Measurements from ENCODE around the gene SLC35G6. TPM values are rescaled to one million over a fixed set of nuclear protein-coding genes. Genes with fewer than 3 reads are reported as not detected.

Gene SLC35G6
- polyA plus RNA-seq, 3 donors = 0.10 TPM; not detected in 2

- no peak for DNase-seq (ENCODE audit: low read depth in 3 of 3, low spot score in 2 of 3)
These were observed 17.9 kb downstream of the SLC35G6 start for GRCh38 chr17:7499161-7499560.

GRCh38 chr17:7501729-7502128, 20.5 kb downstream of the SLC35G6 start:
- no peak for DNase-seq (ENCODE audit: low read depth in 3 of 3, low spot score in 2 of 3)

DNA sequence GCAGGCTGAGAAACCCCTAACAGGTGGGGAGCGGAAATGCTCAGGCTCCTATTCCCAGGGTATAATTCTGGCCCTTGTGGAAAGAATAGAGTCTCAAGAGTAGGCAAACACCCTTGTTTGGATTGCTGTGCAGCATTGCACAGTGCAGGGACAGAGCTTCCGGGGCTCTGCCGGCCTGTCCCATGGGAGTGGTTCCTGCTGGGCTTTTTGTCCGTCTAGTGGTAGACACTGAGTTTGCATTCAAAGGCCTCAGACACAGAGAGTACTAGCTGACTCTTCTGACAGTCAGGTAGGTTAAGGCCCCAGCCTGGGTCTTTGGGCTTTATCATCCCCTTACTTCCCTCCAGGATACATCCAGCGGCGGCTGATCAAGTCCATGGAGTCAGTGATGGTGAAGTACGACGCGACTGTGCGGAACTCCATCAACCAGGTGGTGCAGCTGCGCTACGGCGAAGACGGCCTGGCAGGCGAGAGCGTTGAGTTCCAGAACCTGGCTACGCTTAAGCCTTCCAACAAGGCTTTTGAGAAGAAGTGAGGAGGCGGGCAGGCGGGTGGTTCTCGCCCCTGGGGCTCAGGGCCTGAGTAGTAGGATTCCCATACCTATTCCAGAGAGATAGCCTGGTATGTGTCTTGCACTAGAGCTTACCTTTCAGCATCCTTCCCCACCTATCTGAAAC, 21.1 kb downstream of the SLC35G6 start:
- DNase-seq (ENCODE audit: low read depth in 3 of 3, low spot score in 2 of 3) = no peak

DNA sequence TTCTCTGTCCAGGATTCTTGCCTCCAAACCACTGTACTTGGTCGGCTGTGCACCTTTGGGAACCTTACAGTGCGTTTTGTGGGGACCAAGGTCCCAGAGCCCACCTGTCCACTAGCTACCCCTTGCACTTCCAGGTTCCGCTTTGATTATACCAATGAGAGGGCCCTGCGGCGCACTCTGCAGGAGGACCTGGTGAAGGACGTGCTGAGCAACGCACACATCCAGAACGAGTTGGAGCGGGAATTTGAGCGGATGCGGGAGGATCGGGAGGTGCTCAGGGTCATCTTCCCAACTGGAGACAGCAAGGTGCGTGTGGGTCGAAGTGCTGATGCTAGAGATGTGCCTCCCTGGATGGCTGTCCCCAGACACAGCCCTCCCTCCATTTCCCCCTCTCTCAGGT, 21.7 kb downstream of the SLC35G6 start:
- no peak for DNase-seq (ENCODE audit: low read depth in 3 of 3, low spot score in 2 of 3)

- no peak for DNase-seq (ENCODE audit: low read depth in 3 of 3, low spot score in 2 of 3)
These were observed 22.3 kb downstream of the SLC35G6 start for GRCh38 chr17:7503521-7503920.

- DNase-seq (ENCODE audit: low read depth in 3 of 3, low spot score in 2 of 3) = no peak
These were observed 26.9 kb downstream of the SLC35G6 start for GRCh38 chr17:7508145-7508544.

DNA sequence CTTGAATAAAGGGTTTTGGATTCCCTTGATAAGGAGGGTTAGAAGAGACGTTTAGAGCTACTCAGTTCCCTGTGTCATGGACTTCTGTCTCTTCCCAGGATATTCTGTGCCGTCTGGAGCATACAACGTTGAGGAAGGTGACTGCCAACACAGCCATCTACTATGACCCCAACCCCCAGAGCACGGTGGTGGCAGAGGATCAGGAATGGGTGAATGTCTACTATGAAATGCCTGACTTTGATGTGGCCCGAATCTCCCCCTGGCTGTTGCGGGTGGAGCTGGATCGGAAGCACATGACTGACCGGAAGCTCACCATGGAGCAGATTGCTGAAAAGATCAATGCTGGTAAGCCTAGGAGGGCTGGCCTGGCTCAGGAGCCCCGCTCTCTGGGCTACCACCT, 27.6 kb downstream of the SLC35G6 start:
- DNase-seq (ENCODE audit: low read depth in 3 of 3, low spot score in 2 of 3) = no peak

DNA sequence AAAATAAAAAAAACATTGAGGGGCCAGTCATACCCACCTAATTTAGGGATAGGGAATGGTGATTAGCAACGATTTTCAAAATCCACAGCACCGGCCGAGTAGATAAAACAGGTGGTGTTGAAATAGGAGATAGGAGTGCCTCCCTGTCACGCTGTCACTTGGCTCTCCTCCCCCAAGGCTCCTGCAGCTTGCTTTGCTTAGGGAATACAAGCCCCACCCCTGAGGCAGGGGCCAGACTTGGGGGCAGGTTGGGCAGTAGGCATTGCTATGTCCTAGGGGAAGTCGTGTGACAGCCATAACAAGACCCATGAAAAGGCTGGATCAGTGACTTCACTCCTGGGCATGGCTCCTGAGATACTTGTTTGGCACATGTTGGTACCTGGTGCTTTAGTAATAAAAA, 28.7 kb downstream of the SLC35G6 start:
- DNase-seq (ENCODE audit: low read depth in 3 of 3, low spot score in 2 of 3) = no peak

GRCh38 chr17:7511108-7511507, 29.9 kb downstream of the SLC35G6 start:
- DNase-seq (ENCODE audit: low read depth in 3 of 3, low spot score in 2 of 3) = no peak

DNA sequence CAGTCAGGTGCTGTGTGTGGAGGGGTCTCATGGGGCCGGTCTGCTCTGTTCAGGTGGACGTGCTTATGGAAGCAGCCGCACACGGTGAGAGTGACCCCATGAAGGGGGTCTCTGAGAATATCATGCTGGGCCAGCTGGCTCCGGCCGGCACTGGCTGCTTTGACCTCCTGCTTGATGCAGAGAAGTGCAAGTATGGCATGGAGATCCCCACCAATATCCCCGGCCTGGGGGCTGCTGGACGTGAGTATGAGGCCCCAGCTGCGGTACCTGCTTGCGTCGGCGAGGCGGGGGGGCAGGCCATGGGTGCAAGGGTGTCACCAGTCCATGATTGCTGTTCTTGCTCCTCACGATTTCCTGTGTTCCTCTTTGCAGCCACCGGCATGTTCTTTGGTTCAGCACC, 30.9 kb downstream of the SLC35G6 start:
- no peak for DNase-seq (ENCODE audit: low read depth in 3 of 3, low spot score in 2 of 3)

DNA sequence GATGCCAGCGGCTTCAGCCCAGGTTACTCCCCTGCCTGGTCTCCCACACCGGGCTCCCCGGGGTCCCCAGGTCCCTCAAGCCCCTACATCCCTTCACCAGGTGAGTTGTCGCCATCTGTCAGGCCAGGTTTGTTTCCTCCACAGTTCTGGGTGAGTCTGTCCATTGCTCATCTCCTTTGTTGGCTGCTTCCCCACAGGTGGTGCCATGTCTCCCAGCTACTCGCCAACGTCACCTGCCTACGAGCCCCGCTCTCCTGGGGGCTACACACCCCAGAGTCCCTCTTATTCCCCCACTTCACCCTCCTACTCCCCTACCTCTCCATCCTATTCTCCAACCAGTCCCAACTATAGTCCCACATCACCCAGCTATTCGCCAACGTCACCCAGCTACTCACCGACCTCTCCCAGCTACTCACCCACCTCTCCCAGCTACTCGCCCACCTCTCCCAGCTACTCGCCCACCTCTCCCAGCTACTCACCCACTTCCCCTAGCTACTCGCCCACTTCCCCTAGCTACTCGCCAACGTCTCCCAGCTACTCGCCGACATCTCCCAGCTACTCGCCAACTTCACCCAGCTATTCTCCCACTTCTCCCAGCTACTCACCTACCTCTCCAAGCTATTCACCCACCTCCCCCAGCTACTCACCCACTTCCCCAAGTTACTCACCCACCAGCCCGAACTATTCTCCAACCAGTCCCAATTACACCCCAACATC, 31.7 kb downstream of the SLC35G6 start:
- no peak for DNase-seq (ENCODE audit: low read depth in 3 of 3, low spot score in 2 of 3)

DNA sequence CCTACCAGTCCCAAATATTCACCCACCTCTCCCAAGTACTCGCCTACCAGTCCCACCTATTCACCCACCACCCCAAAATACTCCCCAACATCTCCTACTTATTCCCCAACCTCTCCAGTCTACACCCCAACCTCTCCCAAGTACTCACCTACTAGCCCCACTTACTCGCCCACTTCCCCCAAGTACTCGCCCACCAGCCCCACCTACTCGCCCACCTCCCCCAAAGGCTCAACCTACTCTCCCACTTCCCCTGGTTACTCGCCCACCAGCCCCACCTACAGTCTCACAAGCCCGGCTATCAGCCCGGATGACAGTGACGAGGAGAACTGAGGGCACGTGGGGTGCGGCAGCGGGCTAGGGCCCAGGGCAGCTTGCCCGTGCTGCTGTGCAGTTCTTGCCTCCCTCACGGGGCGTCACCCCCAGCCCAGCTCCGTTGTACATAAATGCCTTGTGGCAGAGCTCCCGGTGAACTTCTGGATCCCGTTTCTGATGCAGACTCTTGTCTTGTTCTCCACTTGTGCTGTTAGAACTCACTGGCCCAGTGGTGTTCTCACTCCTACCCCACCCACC, 32.7 kb downstream of the SLC35G6 start:
- no peak for DNase-seq (ENCODE audit: low read depth in 3 of 3, low spot score in 2 of 3)

DNA sequence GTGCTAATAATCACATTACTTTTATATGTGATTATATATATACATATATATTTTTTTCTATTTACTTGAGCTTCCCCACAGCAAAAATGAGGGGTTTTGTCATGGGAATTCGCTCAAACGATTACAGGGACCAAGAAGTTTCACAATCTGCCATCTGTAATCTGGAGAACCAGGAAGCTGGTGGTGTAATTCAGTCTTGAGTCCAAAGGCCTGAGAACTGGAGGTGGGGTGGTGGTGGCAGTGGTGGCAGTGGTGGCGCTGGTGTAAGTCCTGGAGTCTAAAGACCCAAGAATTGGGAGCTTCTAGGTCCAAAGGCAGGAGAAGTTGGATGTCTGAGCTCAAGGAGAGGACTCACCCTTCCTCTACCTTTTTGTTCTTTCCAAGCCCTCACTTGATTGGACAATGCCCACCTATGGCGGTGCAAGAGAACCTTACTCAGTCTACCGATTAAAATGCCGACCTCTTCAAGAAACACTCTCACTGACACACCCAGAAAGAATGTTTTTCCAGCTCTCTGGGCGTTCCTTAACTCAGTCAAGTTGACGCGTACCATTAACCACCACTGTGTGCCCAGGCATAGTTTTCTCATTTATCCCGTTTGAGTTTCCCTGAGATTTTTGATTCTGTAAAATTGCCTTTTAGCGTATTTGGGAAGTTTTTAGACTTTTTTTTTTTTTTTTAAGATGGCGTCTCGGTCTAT, 34.8 kb downstream of the SLC35G6 start:
- DNase-seq (ENCODE audit: low read depth in 3 of 3, low spot score in 2 of 3) = no peak

GRCh38 chr17:7523033-7523432, 41.8 kb downstream of the SLC35G6 start:
- DNase-seq (ENCODE audit: low read depth in 3 of 3, low spot score in 2 of 3) = no peak

DNA sequence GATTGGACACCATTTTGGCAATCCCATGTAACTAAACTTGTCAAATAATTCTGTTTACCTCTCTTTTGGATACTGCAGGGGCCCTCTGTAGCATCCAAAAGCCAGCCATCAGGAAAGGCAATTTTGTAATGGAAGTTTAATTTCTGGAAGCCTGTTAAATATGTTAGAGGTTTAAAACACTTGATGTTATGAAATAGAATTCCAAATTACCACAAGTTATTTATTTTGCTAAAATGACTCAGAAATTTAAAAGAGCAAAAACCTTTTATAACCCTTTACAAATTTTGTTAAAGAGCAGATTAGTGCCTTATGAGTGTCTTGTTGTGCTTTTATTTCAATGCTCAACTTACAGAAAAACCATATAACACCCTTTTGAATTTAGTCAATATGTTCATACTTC, 47.6 kb downstream of the SLC35G6 start:
- DNase-seq (ENCODE audit: low read depth in 3 of 3, low spot score in 2 of 3) = no peak

DNA sequence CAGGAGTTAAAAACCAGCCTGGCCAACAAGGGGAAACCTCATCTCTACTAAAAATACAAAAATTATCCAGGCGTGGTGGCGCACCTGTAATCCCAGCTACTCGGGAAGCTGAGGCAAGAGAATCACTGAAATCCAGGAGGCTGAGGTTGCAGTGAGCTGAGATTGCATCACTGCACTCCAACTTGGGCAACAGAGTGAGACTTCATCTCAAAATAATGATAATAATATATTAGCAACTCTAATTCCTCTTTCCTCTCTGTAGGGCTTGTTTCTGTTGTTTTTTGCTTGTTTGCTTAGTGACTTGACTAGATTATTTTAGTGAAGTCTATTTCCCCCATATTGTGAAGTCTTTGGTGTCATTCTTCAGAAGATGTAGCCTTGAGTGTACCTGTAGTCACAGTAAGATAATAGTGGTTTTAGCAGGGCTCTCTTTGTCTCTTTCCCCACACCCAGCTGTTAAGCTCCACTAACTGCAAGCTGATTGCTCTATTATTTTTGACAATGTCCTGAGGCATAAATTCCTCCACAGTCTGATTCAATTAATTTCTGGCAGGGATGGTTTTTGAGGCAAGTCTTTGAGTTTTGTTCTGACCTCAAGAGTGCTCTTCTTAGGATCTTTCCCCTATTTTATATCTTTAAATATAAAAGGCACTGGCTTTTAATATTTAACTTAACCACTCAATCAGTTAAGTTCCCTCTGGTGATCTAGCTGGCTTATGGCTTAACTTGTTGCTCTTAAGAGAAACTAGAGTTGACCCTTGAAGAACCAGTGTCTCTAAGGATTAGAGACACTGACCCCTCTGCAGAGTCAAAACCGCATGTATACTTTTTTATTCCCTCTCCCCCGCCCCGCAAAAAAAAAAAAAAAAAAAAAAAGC, 49.0 kb downstream of the SLC35G6 start:
- DNase-seq (ENCODE audit: low read depth in 3 of 3, low spot score in 2 of 3) = no peak

Other genes starting within 250 kb of the SLC35G6 start
- gene DVL2, start 246.9 kb upstream of the SLC35G6 start, polyA plus RNA-seq (ENCODE audit: insufficient read length in 3 of 3) = 10 to 100 TPM; 44.4 to 52.4 (median 44.8) TPM
- 10 to 100 TPM; 51.1 to 60.7 (median 53.7) TPM for gene PHF23, start 242.0 kb upstream of the SLC35G6 start, polyA plus RNA-seq (ENCODE audit: insufficient read length in 3 of 3)
- gene GABARAP, start 239.0 kb upstream of the SLC35G6 start, polyA plus RNA-seq (ENCODE audit: insufficient read length in 3 of 3) = 100 to 1,000 TPM; 466 to 495 (median 468) TPM
- 100 to 1,000 TPM; 142 to 144 (median 142) TPM for gene CTDNEP1, start 229.7 kb upstream of the SLC35G6 start, polyA plus RNA-seq (ENCODE audit: insufficient read length in 3 of 3)
- gene ELP5, start 229.2 kb upstream of the SLC35G6 start, polyA plus RNA-seq (ENCODE audit: insufficient read length in 3 of 3) = 10 to 100 TPM; 48.1 to 53.1 (median 51.8) TPM
- 10 to 100 TPM; 37.3 to 47.0 (median 46.1) TPM for gene CLDN7, start 219.0 kb upstream of the SLC35G6 start, polyA plus RNA-seq (ENCODE audit: insufficient read length in 3 of 3)
- 1 to 10 TPM; 1.6 to 2.2 (median 2.0) TPM for gene SLC2A4, start 199.7 kb upstream of the SLC35G6 start, polyA plus RNA-seq (ENCODE audit: insufficient read length in 3 of 3)
- gene YBX2, start 186.8 kb upstream of the SLC35G6 start, polyA plus RNA-seq (ENCODE audit: insufficient read length in 3 of 3) = 1 to 10 TPM; 1.8 to 3.1 (median 2.8) TPM
- gene EIF5A, start 173.8 kb upstream of the SLC35G6 start, polyA plus RNA-seq (ENCODE audit: insufficient read length in 3 of 3) = 100 to 1,000 TPM; 280 to 329 (median 326) TPM
- gene GPS2, start 166.1 kb upstream of the SLC35G6 start, polyA plus RNA-seq (ENCODE audit: insufficient read length in 3 of 3) = 10 to 100 TPM; 85.8 to 96.1 (median 87.8) TPM
- 10 to 100 TPM; 23.4 to 27.7 (median 24.7) TPM for gene NEURL4, start 152.1 kb upstream of the SLC35G6 start, polyA plus RNA-seq (ENCODE audit: insufficient read length in 3 of 3)
- gene ACAP1, start 144.9 kb upstream of the SLC35G6 start, polyA plus RNA-seq (ENCODE audit: insufficient read length in 3 of 3) = 1 to 10 TPM; 4.6 to 6.0 (median 5.7) TPM
- gene KCTD11, start 129.3 kb upstream of the SLC35G6 start, polyA plus RNA-seq (ENCODE audit: insufficient read length in 3 of 3) = 10 to 100 TPM; 11.7 to 12.7 (median 11.7) TPM
- gene TMEM95, start 126.3 kb upstream of the SLC35G6 start, polyA plus RNA-seq (ENCODE audit: insufficient read length in 3 of 3) = not detected
- 1 to 10 TPM; 4.4 to 5.2 (median 4.8) TPM for gene TNK1, start 100.4 kb upstream of the SLC35G6 start, polyA plus RNA-seq (ENCODE audit: insufficient read length in 3 of 3)
- gene PLSCR3, start 86.9 kb upstream of the SLC35G6 start, polyA plus RNA-seq (ENCODE audit: insufficient read length in 3 of 3) = 10 to 100 TPM; 24.3 to 30.9 (median 28.6) TPM
- 10 to 100 TPM; 82.4 to 93.2 (median 86.5) TPM for gene TMEM256, start 77.3 kb upstream of the SLC35G6 start, polyA plus RNA-seq (ENCODE audit: insufficient read length in 3 of 3)
- 10 to 100 TPM; 16.8 to 18.6 (median 18.2) TPM for gene NLGN2, start 73.6 kb upstream of the SLC35G6 start, polyA plus RNA-seq (ENCODE audit: insufficient read length in 3 of 3)
- gene SPEM1, start 61.1 kb upstream of the SLC35G6 start, polyA plus RNA-seq (ENCODE audit: insufficient read length in 3 of 3) = not detected
- not detected for gene SPEM2, start 55.8 kb upstream of the SLC35G6 start, polyA plus RNA-seq (ENCODE audit: insufficient read length in 3 of 3)
- gene SPEM3, start 52.6 kb upstream of the SLC35G6 start, polyA plus RNA-seq (ENCODE audit: insufficient read length in 3 of 3) = not detected
- 1 to 10 TPM; 3.6 to 4.4 (median 4.2) TPM for gene TMEM102, start 46.0 kb upstream of the SLC35G6 start, polyA plus RNA-seq (ENCODE audit: insufficient read length in 3 of 3)
- 1 to 10 TPM; 5.5 to 6.8 (median 6.6) TPM for gene FGF11, start 41.9 kb upstream of the SLC35G6 start, polyA plus RNA-seq (ENCODE audit: insufficient read length in 3 of 3)
- 10 to 100 TPM; 10.1 to 11.0 (median 10.9) TPM for gene CHRNB1, start 36.4 kb upstream of the SLC35G6 start, polyA plus RNA-seq (ENCODE audit: insufficient read length in 3 of 3)
- gene ZBTB4, start 1.8 kb upstream of the SLC35G6 start, polyA plus RNA-seq (ENCODE audit: insufficient read length in 3 of 3) = 10 to 100 TPM; 35.9 to 38.0 (median 37.6) TPM
- gene POLR2A, start 2.9 kb downstream of the SLC35G6 start, polyA plus RNA-seq (ENCODE audit: insufficient read length in 3 of 3) = 100 to 1,000 TPM; 108 to 118 (median 118) TPM
- gene TNFSF12, start 67.6 kb downstream of the SLC35G6 start, polyA plus RNA-seq (ENCODE audit: insufficient read length in 3 of 3) = 10 to 100 TPM; 21.8 to 24.1 (median 22.3) TPM
- 10 to 100 TPM; 11.6 to 15.0 (median 13.4) TPM for gene TNFSF13, start 77.3 kb downstream of the SLC35G6 start, polyA plus RNA-seq (ENCODE audit: insufficient read length in 3 of 3)
- 10 to 100 TPM; 85.5 to 93.2 (median 91.8) TPM for gene SENP3, start 80.5 kb downstream of the SLC35G6 start, polyA plus RNA-seq (ENCODE audit: insufficient read length in 3 of 3)
- gene CD68, start 98.2 kb downstream of the SLC35G6 start, polyA plus RNA-seq (ENCODE audit: insufficient read length in 3 of 3) = 10 to 100 TPM; 46.9 to 67.9 (median 57.3) TPM
- gene MPDU1, start 102.4 kb downstream of the SLC35G6 start, polyA plus RNA-seq (ENCODE audit: insufficient read length in 3 of 3) = 100 to 1,000 TPM; 125 to 133 (median 125) TPM
- 1 to 10 TPM; 2.8 to 3.9 (median 2.9) TPM for gene SOX15, start 108.6 kb downstream of the SLC35G6 start, polyA plus RNA-seq (ENCODE audit: insufficient read length in 3 of 3)
- 10 to 100 TPM; 41.4 to 42.8 (median 42.2) TPM for gene FXR2, start 133.5 kb downstream of the SLC35G6 start, polyA plus RNA-seq (ENCODE audit: insufficient read length in 3 of 3)
- gene SAT2, start 146.4 kb downstream of the SLC35G6 start, polyA plus RNA-seq (ENCODE audit: insufficient read length in 3 of 3) = 100 to 1,000 TPM; 130 to 152 (median 138) TPM
- gene SHBG, start 148.7 kb downstream of the SLC35G6 start, polyA plus RNA-seq (ENCODE audit: insufficient read length in 3 of 3) = 1 to 10 TPM; 2.5 to 4.9 (median 3.0) TPM
- 10 to 100 TPM; 15.5 to 20.6 (median 20.4) TPM for gene ATP1B2, start 169.5 kb downstream of the SLC35G6 start, polyA plus RNA-seq (ENCODE audit: insufficient read length in 3 of 3)
- gene TP53, start 206.0 kb downstream of the SLC35G6 start, polyA plus RNA-seq (ENCODE audit: insufficient read length in 3 of 3) = 10 to 100 TPM; 66.7 to 68.6 (median 67.4) TPM
- gene WRAP53, start 207.0 kb downstream of the SLC35G6 start, polyA plus RNA-seq (ENCODE audit: insufficient read length in 3 of 3) = 10 to 100 TPM; 12.8 to 13.6 (median 13.1) TPM
- 10 to 100 TPM; 19.9 to 23.7 (median 23.1) TPM for gene EFNB3, start 223.8 kb downstream of the SLC35G6 start, polyA plus RNA-seq (ENCODE audit: insufficient read length in 3 of 3)
- under 1 TPM; 0.25 to 0.43 (median 0.25) TPM for gene DNAH2, start 236.3 kb downstream of the SLC35G6 start, polyA plus RNA-seq (ENCODE audit: insufficient read length in 3 of 3)

All from right renal cortex interstitium (tissue), 3 donors.